Right cardiac atrium (tissue), 5 donors: ENCODE data around the gene CYB5R3. TPM values are rescaled to one million over a fixed set of nuclear protein-coding genes. Genes with fewer than 3 reads are reported as not detected.
"Not testable (repeated sequence)": the region's sequence is repeated elsewhere in the genome, so short reads cannot be mapped to it uniquely, and the experiment has no call there.

ENCODE experiments used
- ATAC-seq, 2 donors: fragments of 200-7000 bp; cut with Tn5 transposase; one replicate each; pipeline versions ENCODE4 v1.8.0 to v1.9.1; 2020; ENCODE audit warnings: moderate library complexity in 2 of 2, mild to moderate bottlenecking in 1 of 2
- DNase-seq, 3 donors: peaks; one replicate each; pipeline ENCODE4 v3.0.0-alpha.2; 2020
- H3K27ac ChIP-seq: one replicate; pipeline ENCODE4 v1.5.1; 2013; ENCODE audit warnings: mild to moderate bottlenecking, low read length, control low read depth, moderate library complexity
- H3K27me3 ChIP-seq: one replicate; pipeline ENCODE4 v1.6.1; 2013; ENCODE audit not compliant: control insufficient read depth, insufficient read depth
- H3K4me1 ChIP-seq: one replicate; pipeline ENCODE4 v1.6.1; 2013; ENCODE audit warnings: low read length; ENCODE audit not compliant: control insufficient read depth, insufficient read depth
- H3K4me3 ChIP-seq: one replicate; pipeline ENCODE4 v1.5.1; 2013; ENCODE audit warnings: low read length, control low read depth
- H3K9me3 ChIP-seq: one replicate; pipeline ENCODE4 v1.6.1; 2013; ENCODE audit warnings: low read length; ENCODE audit not compliant: control insufficient read depth
- WGBS: extraction: QIAGEN DNeasy Blood & Tissue Kit; methylation state at CpG from one replicate; pipeline ENCODE4 v1.1.7; 2013; 5-methylcytosine and 5-hydroxymethylcytosine counted together
- intact Hi-C, 4 donors: fragments of 100-400 bp; cut with DNase I; formaldehyde crosslinking; loops; one replicate each; pipeline versions ENCODE4 v1.11.0 to v1.14.0; 2022 to 2023
- polyA plus RNA-seq: library from polyadenylated mRNA; stranded (reverse); fragments of 200-250 nt; gene quantifications from one replicate; pipeline ENCODE4 v1.2.3, GENCODE V29; 2013
- total RNA-seq, 4 donors: library from RNA; stranded (reverse); fragmentation: NEBNext Ultra II Directional; extraction: Animal tissue kit (Norgen Biotek cat#: 25700); gene quantifications; one replicate each; pipeline ENCODE4 v1.2.1, GENCODE V29; 2021
- donor health status: healthy with polysubstance abuse.
- donor health status: DM: no; HTN: yes; CAD: no.
- donor health status: DM: no; HTN: no; CAD: no.
- donor health status: DM: no; HTN: yes; CAD: no; lungs with severe emphysema.
- donor health status: DM: yes; HTN: yes; CAD: no.

CYB5R3 gene
- total and polyA plus RNA-seq, 5 donors, result 322 to 487 (median 361) TPM

DNA sequence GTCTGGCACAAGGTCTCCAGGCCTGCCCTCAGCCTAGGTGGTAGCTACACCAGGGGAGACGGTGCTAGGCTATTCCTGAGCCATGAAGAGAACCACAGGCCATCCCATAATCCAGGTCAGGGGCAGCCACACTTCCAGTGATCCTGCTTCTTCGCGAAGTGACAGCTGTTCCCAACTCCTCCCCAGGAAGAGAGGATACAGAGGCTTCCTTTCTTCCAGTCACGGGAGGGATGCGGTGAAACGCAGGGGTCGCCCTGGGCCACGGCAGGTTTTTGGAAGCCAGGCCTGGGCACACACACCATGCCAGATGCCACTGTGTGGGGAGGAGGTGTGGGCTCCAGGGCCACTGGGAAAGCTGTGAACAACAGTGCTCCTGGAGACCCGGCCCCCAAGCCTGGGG lies 72.1 kb downstream of the CYB5R3 start:
- H3K27me3 ChIP-seq, H3K9me3 ChIP-seq, ATAC-seq, DNase-seq, H3K4me3 ChIP-seq, intact Hi-C loops, H3K4me1 ChIP-seq, H3K27ac ChIP-seq: not testable (repeated sequence)
- 91% methylated on average over 8 of the region's 9 CpGs for WGBS

GRCh38 chr22:42575996-42576574 lies 73.1 kb downstream of the CYB5R3 start:
- H3K4me1 ChIP-seq, DNase-seq, H3K27me3 ChIP-seq, H3K27ac ChIP-seq, intact Hi-C loops, H3K9me3 ChIP-seq, H3K4me3 ChIP-seq: not testable (repeated sequence)
- 95% methylated on average over 26 of the region's 30 CpGs for WGBS
- peak in 1 of 2 donors; percentile 6 for ATAC-seq

DNA sequence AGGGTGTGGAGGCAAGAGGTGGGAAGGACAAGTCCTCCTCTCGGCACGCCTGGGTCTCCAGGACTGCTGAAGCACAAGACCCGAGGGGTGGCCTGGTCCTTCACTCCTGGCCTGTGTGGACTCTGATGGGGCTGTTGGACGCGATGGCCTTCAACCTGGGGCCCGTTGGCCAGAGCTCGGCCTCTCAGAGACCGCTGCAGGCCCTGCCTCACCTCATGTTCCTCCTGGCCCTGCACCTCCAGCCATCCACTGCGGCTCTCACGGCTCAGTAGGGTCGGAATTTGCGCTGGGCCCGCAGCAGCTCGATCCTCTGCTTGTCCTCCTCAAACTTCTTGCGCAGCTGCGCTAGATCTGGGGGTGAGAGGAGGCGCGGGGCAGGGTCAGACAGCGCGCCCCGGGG lies 74.7 kb downstream of the CYB5R3 start:
- H3K4me1 ChIP-seq, H3K9me3 ChIP-seq, H3K27ac ChIP-seq, H3K27me3 ChIP-seq, ATAC-seq, DNase-seq, H3K4me3 ChIP-seq, intact Hi-C loops: not testable (repeated sequence)
- 88% methylated on average over 21 of the region's 21 CpGs for whole genome bisulfite sequencing

DNA sequence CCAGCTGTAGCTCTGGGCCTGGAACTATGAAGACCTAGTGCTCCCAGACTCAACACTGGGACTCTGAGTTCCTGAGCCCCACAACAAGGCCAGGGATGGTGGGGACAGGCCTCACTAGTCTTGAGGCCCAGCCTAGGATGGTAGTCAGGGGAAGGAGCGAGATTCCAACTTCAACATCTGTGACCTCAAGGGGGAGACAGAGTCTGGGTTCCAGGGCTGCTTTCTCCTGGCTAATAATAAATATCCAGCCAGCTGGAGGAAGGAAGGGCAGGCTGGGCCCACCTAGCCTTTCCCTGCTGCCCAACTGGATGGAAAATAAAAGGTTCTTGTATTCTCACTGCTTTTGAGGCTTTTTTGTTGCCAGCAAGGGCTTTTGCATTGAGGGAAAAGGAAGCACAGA lies 75.1 kb downstream of the CYB5R3 start:
- H3K9me3 ChIP-seq, H3K27me3 ChIP-seq, H3K4me1 ChIP-seq, intact Hi-C loops, H3K27ac ChIP-seq, DNase-seq, H3K4me3 ChIP-seq: not testable (repeated sequence)
- WGBS, result 69% methylated on average over 1 of the region's 1 CpG
- peak; percentile 10 to 26 for ATAC-seq

GRCh38 chr22:42571068-42571467 lies 78.1 kb downstream of the CYB5R3 start:
- H3K27me3 ChIP-seq, H3K4me1 ChIP-seq, ATAC-seq, H3K27ac ChIP-seq, H3K4me3 ChIP-seq, DNase-seq, intact Hi-C loops, H3K9me3 ChIP-seq: not testable (repeated sequence)
- WGBS, result 87% methylated on average over 12 of the region's 12 CpGs

DNA sequence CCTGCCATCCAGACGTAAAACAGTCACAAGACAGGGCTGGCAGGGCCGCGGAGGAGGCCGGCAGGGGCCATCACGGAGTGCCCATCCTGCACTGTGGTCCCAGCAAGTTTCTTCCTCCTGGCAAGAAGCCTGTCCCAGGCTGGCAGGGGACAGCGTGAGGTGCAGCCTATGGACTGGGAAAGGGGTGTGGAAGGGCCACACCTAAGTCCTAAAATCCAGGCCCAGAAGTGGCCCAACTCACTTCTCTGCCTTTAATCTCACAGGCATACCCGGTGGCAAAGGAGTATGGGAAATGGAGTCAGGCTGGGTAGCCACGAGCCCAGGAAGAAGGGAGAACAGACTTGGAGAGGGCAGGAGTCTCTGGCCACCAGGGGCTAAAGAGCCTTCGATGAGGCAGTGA lies 78.6 kb downstream of the CYB5R3 start:
- intact Hi-C loops, ATAC-seq, H3K27ac ChIP-seq, H3K4me1 ChIP-seq, H3K9me3 ChIP-seq, H3K27me3 ChIP-seq, H3K4me3 ChIP-seq, DNase-seq: not testable (repeated sequence)
- 71% methylated on average over 9 of the region's 9 CpGs for WGBS

DNA sequence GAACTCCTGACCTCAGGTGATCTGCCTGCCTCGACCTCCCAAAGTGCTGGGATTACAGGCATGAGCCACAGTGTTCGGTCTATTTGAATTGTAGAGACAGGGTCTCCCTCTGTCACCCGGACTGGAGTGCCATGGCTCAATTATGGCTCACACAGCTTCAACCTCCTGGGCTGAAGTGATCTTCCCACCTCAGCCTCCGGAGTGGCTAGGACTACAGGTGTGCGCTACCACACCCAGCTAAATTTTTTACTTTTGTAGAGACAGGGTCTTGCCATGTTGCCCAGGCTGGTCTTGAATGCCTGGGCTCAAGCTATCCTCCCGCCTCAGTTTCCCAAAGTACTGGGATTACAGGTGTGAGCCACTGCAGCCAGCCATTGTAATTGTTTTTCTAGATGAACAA lies 81.2 kb downstream of the CYB5R3 start:
- H3K4me1 ChIP-seq, H3K9me3 ChIP-seq, H3K4me3 ChIP-seq, DNase-seq, ATAC-seq, H3K27ac ChIP-seq, H3K27me3 ChIP-seq, intact Hi-C loops: not testable (repeated sequence)
- WGBS, result 77% methylated on average over 5 of the region's 6 CpGs

Other genes starting within 250 kb of the CYB5R3 start
- gene NFAM1, start 217.0 kb downstream of the CYB5R3 start, total RNA-seq, result 1 to 10 TPM; 2.5 to 4.9 (median 3.2) TPM
- 1.0 TPM for gene NFAM1, start 217.0 kb downstream of the CYB5R3 start, polyA plus RNA-seq
- gene RRP7A, start 129.6 kb downstream of the CYB5R3 start, total RNA-seq, result 10 to 100 TPM; 23.5 to 29.8 (median 25.1) TPM
- 19.3 TPM for gene RRP7A, start 129.6 kb downstream of the CYB5R3 start, polyA plus RNA-seq
- 1 to 10 TPM; 3.3 to 5.0 (median 4.3) TPM for gene SERHL2, start 95.4 kb downstream of the CYB5R3 start, total RNA-seq
- gene SERHL2, start 95.4 kb downstream of the CYB5R3 start, polyA plus RNA-seq, result 4.8 TPM
- 10 to 100 TPM; 33.2 to 44.7 (median 38.7) TPM for gene POLDIP3, start 34.5 kb downstream of the CYB5R3 start, total RNA-seq
- gene POLDIP3, start 34.5 kb downstream of the CYB5R3 start, polyA plus RNA-seq, result 20.8 TPM
- gene ATP5MGL, start 8.8 kb downstream of the CYB5R3 start, total RNA-seq, result 1 to 10 TPM in 1 of 4 donors, under 1 TPM in 2, not detected in 1; 0.40 to 1.1 (median 0.47) TPM
- gene ATP5MGL, start 8.8 kb downstream of the CYB5R3 start, polyA plus RNA-seq, result 0.16 TPM
- 100 to 1,000 TPM in 1 of 4 donors, 10 to 100 TPM in 3; 74.3 to 103 (median 86.8) TPM for gene A4GALT, start 71.5 kb upstream of the CYB5R3 start, total RNA-seq
- gene A4GALT, start 71.5 kb upstream of the CYB5R3 start, polyA plus RNA-seq, result 66.3 TPM
- gene ARFGAP3, start 207.9 kb upstream of the CYB5R3 start, total RNA-seq, result 10 to 100 TPM; 23.3 to 37.7 (median 27.5) TPM
- gene ARFGAP3, start 207.9 kb upstream of the CYB5R3 start, polyA plus RNA-seq, result 17.0 TPM